ENCODE results near the gene DLEC1.

GRCh38 chr3:38141952-38142273 lies 102.9 kb downstream of the DLEC1 start:
- no peak for TF ChIP-seq CTCF (IDR thresholded peaks at IDR 0.05)
- no peak for TF ChIP-seq POLR2A (IDR thresholded peaks at IDR 0.05)
